ENCODE data around the gene KRTAP10-5.

- TF ChIP-seq SUZ12 (IDR thresholded peaks at IDR 0.05; ENCODE audit: extremely low read depth, insufficient read depth, insufficient read length): no peak
- no peak for TF ChIP-seq YY1 (IDR thresholded peaks at IDR 0.05; ENCODE audit: insufficient read depth, insufficient read length)
- no peak for TF ChIP-seq ZNF274 (IDR thresholded peaks at IDR 0.05; ENCODE audit: low read depth, low read length)
Observed at GRCh38 chr21:44611551-44611950, 31.1 kb upstream of the KRTAP10-5 start.
